ENCODE data around the gene TMEM143.
A peak's percentile ranks its signal among the peaks of the same experiment; 100 is the strongest.
"Not testable (repeated sequence)": the region's sequence is repeated elsewhere in the genome, so short reads cannot be mapped to it uniquely, and the experiment has no call there.

The TMEM143 gene

DNA sequence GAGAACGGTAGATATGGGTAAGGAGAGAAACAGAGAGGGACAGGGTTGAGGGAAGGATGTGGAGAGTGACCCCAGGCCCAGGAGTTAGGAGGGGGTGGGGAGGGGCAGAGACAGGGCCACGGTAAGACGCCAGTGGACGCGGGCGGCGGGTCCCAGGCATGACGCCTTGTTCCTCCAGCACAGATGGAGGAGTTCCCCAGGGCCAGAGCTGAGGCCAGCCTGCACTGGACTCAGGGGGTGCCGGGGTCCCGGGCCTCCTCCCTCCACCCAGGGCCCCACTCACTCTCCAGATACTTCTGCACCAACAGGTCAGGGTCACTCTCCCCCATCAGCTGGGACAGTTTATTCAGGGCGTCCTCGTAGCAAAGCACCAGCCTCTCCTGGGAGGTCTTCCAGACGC lies 60.4 kb downstream of the TMEM143 start:
- H3K4me1 Mint-ChIP-seq, result no peaks in the 10 kb centered on the region
- no peaks in the 10 kb centered on the region for H3K36me3 Mint-ChIP-seq
- no peak overlapping the region for H3K27ac Mint-ChIP-seq
- H3K27me3 Mint-ChIP-seq, result no peaks in the 10 kb centered on the region
- no peak overlapping the region for H3K4me3 Mint-ChIP-seq
- no peaks in the 10 kb centered on the region for H3K9me3 Mint-ChIP-seq

DNA sequence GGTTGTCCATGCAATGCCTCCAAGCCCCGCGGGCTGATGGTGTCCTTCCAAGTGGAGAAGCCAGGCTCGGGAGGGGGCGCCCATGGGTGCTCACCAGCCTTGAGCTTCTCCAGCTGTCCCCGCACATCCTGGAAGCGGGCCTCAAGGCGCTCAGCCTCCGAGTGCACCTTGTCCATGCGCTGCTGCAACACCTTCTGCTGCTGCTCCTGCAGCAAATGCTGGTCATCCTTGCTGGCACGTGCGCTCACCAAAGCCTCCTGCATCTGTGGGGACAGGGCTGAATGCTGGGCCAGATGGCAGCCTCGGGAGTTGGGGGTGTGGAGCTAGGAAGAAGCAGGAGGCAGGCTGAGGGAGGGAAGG lies 61.2 kb downstream of the TMEM143 start:
- Mint-ChIP-seq H3K9me3 (no peaks in the 10 kb centered on the region), H3K27me3 (no peaks in the 10 kb centered on the region), H3K36me3 (no peaks in the 10 kb centered on the region), H3K4me1 (no peaks in the 10 kb centered on the region), H3K27ac (no peak overlapping the region), H3K4me3 (no peak overlapping the region)

GRCh38 chr19:48301886-48302599 lies 61.7 kb downstream of the TMEM143 start:
- no peaks in the 10 kb centered on the region for H3K27me3 Mint-ChIP-seq
- H3K9me3 Mint-ChIP-seq, result no peaks in the 10 kb centered on the region
- H3K4me3 Mint-ChIP-seq, result no peak overlapping the region
- H3K36me3 Mint-ChIP-seq, result no peaks in the 10 kb centered on the region
- H3K27ac Mint-ChIP-seq, result no peak overlapping the region
- no peaks in the 10 kb centered on the region for H3K4me1 Mint-ChIP-seq

DNA sequence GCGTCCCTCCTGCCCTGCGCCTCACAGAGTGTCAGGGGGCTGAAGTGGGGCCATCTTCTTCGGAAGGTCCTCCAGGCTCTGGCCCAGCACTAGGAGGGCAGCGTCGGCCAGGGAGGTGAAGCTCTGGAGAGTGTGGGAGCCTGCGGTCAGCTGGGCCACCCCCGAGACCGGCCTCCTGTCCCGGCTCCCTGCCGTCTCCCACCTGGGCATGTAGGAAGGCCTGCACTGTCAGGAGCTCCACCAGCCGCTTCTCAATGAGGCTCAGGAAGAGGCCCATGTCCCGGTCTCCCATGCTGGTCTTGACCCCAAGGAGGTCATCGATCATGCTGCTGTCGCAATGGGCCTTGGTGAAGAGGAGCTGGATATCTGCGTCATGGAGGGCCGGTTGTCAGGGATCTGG lies 65.8 kb downstream of the TMEM143 start:
- H3K4me1 Mint-ChIP-seq, result no peaks in the 10 kb centered on the region
- H3K27me3 Mint-ChIP-seq, result no peaks in the 10 kb centered on the region
- no peaks in the 10 kb centered on the region for H3K36me3 Mint-ChIP-seq
- H3K4me3 Mint-ChIP-seq, result no peak overlapping the region
- no peak overlapping the region for H3K27ac Mint-ChIP-seq
- H3K9me3 Mint-ChIP-seq, result no peaks in the 10 kb centered on the region

GRCh38 chr19:48296963-48297734 lies 66.6 kb downstream of the TMEM143 start:
- no peak overlapping the region for H3K27ac Mint-ChIP-seq
- H3K27me3 Mint-ChIP-seq, result no peaks in the 10 kb centered on the region
- no peaks in the 10 kb centered on the region for H3K9me3 Mint-ChIP-seq
- H3K4me1 Mint-ChIP-seq, result no peaks in the 10 kb centered on the region
- no peak overlapping the region for H3K4me3 Mint-ChIP-seq
- no peaks in the 10 kb centered on the region for H3K36me3 Mint-ChIP-seq

DNA sequence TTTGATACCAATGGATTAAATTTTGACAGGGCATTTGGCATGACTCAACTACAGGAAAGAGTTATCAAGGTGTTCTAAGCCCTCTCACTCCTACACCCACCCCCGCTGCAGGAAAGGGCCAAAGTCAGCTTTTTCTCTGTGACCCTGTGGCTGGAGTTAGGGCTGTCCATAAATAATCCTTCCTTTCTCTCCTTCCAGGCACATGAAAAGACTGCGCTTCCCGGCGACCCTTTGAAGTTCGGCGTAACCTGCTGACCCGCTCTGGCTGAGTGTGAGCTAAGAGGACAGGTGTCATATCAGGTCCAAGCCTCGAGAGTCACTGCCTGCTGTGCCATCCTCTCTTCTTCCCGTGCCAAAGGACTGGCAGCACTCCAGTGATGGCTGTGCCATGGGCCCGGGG lies 68.3 kb downstream of the TMEM143 start:
- H3K9me3 Mint-ChIP-seq, result no peaks in the 10 kb centered on the region

GRCh38 chr19:48292798-48293197 lies 70.9 kb downstream of the TMEM143 start:
- no peaks in the 10 kb centered on the region for H3K27me3 Mint-ChIP-seq
- H3K4me3 Mint-ChIP-seq, result no peak overlapping the region
- no peaks in the 10 kb centered on the region for H3K36me3 Mint-ChIP-seq
- no peaks in the 10 kb centered on the region for H3K9me3 Mint-ChIP-seq
- peaks cover 8% of the 10 kb centered on the region for H3K4me1 Mint-ChIP-seq
- H3K27ac Mint-ChIP-seq, result no peak overlapping the region

More for the DNA sequence above, 68.3 kb downstream of the TMEM143 start:
- H3K27ac Mint-ChIP-seq, result no peak overlapping the region
- H3K27me3 Mint-ChIP-seq, result no peaks in the 10 kb centered on the region
- H3K4me1 Mint-ChIP-seq, result peaks cover 8% of the 10 kb centered on the region
- no peak overlapping the region for H3K4me3 Mint-ChIP-seq
- H3K36me3 Mint-ChIP-seq, result no peaks in the 10 kb centered on the region

- H3K9me3 Mint-ChIP-seq, H3K27ac Mint-ChIP-seq, H3K36me3 Mint-ChIP-seq, H3K27me3 Mint-ChIP-seq, H3K4me1 Mint-ChIP-seq: not testable (repeated sequence)
- peak overlapping the region; percentile 81 for H3K4me3 Mint-ChIP-seq
These were observed 72.3 kb downstream of the TMEM143 start for GRCh38 chr19:48291489-48291815.

- peaks cover 8% of the 10 kb centered on the region for H3K4me1 Mint-ChIP-seq
- H3K9me3 Mint-ChIP-seq, result peaks cover 7% of the 10 kb centered on the region
- H3K27me3 Mint-ChIP-seq, result no peaks in the 10 kb centered on the region
- H3K27ac Mint-ChIP-seq, result peak overlapping the region; percentile 12
- H3K36me3 Mint-ChIP-seq, result peaks cover 3% of the 10 kb centered on the region
- H3K4me3 Mint-ChIP-seq, result peak overlapping the region; percentile 81
These were observed 72.8 kb downstream of the TMEM143 start for GRCh38 chr19:48290771-48291488.

GRCh38 chr19:48290401-48290770 lies 73.4 kb downstream of the TMEM143 start:
- Mint-ChIP-seq H3K36me3 (peaks cover 3% of the 10 kb centered on the region), H3K27me3 (no peaks in the 10 kb centered on the region), H3K4me1 (peaks cover 8% of the 10 kb centered on the region), H3K4me3 (no peak overlapping the region), H3K9me3 (peaks cover 7% of the 10 kb centered on the region), H3K27ac (no peak overlapping the region)

DNA sequence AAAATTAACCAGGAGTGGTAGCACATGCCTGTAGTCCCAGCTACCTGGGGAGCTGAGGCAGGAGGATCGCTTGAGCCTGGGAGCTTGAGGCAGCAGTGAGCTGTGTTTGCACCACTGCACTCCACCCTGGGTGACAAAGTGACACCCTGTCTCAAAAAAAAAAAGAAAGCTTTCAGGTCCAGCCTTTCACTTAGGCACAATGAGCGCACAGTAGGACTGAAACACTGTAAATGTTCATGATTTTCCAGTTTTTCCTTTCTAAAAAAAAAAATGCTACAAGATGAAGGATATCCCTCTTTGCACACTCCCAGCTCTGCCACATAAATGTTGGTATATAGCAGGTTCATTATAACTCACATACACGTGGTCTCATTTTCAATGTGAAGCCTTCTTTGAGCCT lies 76.0 kb downstream of the TMEM143 start:
- no peaks in the 10 kb centered on the region for H3K27me3 Mint-ChIP-seq
- no peak overlapping the region for H3K27ac Mint-ChIP-seq
- peaks cover 5% of the 10 kb centered on the region for H3K36me3 Mint-ChIP-seq
- peaks cover 8% of the 10 kb centered on the region for H3K4me1 Mint-ChIP-seq
- no peak overlapping the region for H3K4me3 Mint-ChIP-seq
- peaks cover 7% of the 10 kb centered on the region for H3K9me3 Mint-ChIP-seq

DNA sequence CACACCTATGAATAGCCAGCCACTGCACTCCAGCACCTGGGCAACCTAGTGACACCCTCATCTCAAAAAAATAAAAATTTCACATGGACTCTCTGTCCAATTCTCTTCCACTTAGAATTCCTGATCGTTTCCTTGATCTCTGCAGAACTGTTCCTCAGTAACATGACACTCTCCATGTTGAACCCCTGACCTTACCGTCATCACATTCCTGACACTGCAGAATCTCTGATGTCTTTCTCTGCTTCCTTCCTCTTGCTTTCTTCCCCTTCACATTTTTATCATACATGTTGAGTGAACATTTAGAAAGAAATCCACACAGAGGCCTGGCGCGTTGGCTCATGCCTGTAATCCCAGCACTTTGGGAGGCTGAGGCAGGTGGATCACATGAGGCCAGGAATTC lies 78.8 kb downstream of the TMEM143 start:
- peaks cover 5% of the 10 kb centered on the region for H3K36me3 Mint-ChIP-seq
- peaks cover 7% of the 10 kb centered on the region for H3K9me3 Mint-ChIP-seq
- no peaks in the 10 kb centered on the region for H3K27me3 Mint-ChIP-seq
- no peak overlapping the region for H3K27ac Mint-ChIP-seq
- H3K4me1 Mint-ChIP-seq, result no peaks in the 10 kb centered on the region
- H3K4me3 Mint-ChIP-seq, result no peak overlapping the region

DNA sequence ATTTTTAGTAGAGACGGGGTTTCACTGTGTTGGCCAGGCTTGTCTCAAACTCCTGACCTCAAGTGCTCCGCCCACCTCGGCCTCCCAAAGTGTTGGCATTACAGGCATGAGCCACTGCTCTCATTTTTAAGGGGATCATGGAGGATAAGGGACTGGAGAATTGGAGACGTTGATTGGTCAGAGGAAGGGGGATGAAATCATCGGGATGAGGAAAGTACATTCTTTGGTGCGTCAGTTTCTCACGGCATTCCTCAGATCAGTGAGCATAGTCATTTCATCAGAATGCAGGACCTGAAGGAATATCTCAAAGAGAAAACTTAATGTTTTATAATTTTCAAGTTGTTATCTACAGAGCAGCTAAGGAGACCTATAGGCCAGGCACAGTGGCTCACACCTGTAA lies 79.8 kb downstream of the TMEM143 start:
- Mint-ChIP-seq H3K27ac (no peak overlapping the region), H3K4me3 (no peak overlapping the region)

More for the DNA sequence above, 79.8 kb downstream of the TMEM143 start:
- Mint-ChIP-seq H3K27me3 (no peaks in the 10 kb centered on the region), H3K4me1 (no peaks in the 10 kb centered on the region), H3K36me3 (peaks cover 5% of the 10 kb centered on the region), H3K9me3 (peaks cover 7% of the 10 kb centered on the region)
